CD14-positive monocyte (primary cell): ENCODE data around the gene RSPRY1. TPM values are rescaled to one million over a fixed set of nuclear protein-coding genes. Genes with fewer than 3 reads are reported as not detected.

Experiments
- DNase-seq, 3 donors: peaks; one replicate each; pipeline ENCODE4 v3.0.0-alpha.2; 2011 to 2022
- H2AFZ ChIP-seq: 2 replicates; pipeline ENCODE4 v1.6.0; 2012; ENCODE audit warnings: mild to moderate bottlenecking, low read depth, low read length, inconsistent platforms; ENCODE audit not compliant: insufficient read depth, poor library complexity, severe bottlenecking
- H3K27ac ChIP-seq, 2 donors: 1 replicate in 1 of 2; 2 replicates in 1 of 2; pipeline ENCODE4 v1.5.1; 2012 to 2013; ENCODE audit warnings: low read length in 2 of 2, control low read depth in 1 of 2, inconsistent platforms in 1 of 2, low read depth in 1 of 2, mild to moderate bottlenecking in 1 of 2
- H3K27me3 ChIP-seq, 2 donors: one replicate each; pipeline versions ENCODE4 v1.6.0 to v1.6.1; 2011 to 2013; ENCODE audit warnings: low read length in 2 of 2; ENCODE audit not compliant: control insufficient read depth in 2 of 2, insufficient read depth in 2 of 2
- H3K36me3 ChIP-seq, 2 donors: replicated peaks in 1 of 2; 1 replicate in 1 of 2; 2 replicates in 1 of 2; pipeline versions ENCODE4 v1.5.1 to v1.6.1; 2012 to 2013; ENCODE audit warnings: low read length in 2 of 2, control low read depth in 1 of 2, inconsistent platforms in 1 of 2, mild to moderate bottlenecking in 1 of 2; ENCODE audit not compliant: insufficient read depth in 2 of 2, control insufficient read depth in 1 of 2
- H3K4me1 ChIP-seq, 2 donors: 1 replicate in 1 of 2; 2 replicates in 1 of 2; pipeline versions ENCODE4 v1.5.1 to v1.6.1; 2012 to 2013; ENCODE audit warnings: low read length in 2 of 2, control low read depth in 1 of 2, inconsistent platforms in 1 of 2, mild to moderate bottlenecking in 1 of 2, moderate library complexity in 1 of 2; ENCODE audit not compliant: insufficient read depth in 2 of 2, control insufficient read depth in 1 of 2
- H3K4me2 ChIP-seq: replicated peaks from 2 replicates; pipeline ENCODE3; 2012; ENCODE audit warnings: low read length, moderate library complexity, mild to moderate bottlenecking; ENCODE audit not compliant: poor library complexity, severe bottlenecking; ENCODE audit errors: extremely low read depth
- H3K4me3 ChIP-seq, 3 experiments: fragments of 200-600 bp in 1 of 3; sonication (generic) in 1 of 3; replicated peaks in 1 of 3; 1 replicate in 2 of 3; 2 replicates in 1 of 3; pipeline ENCODE4 v1.5.1; 2011 to 2013; ENCODE audit warnings: low read length in 3 of 3, mild to moderate bottlenecking in 3 of 3, control low read depth in 2 of 3, low read depth in 2 of 3, inconsistent platforms in 1 of 3, moderate library complexity in 1 of 3
- H3K79me2 ChIP-seq: 2 replicates; pipeline ENCODE4 v1.6.0; 2012; ENCODE audit warnings: mild to moderate bottlenecking, control low read depth, inconsistent platforms, low read length, moderate library complexity; ENCODE audit not compliant: insufficient read depth
- H3K9ac ChIP-seq: 2 replicates; pipeline ENCODE4 v1.6.0; 2017; ENCODE audit warnings: low read length, mild to moderate bottlenecking; ENCODE audit not compliant: insufficient read depth, poor library complexity, severe bottlenecking
- H3K9me3 ChIP-seq, 2 donors: replicated peaks in 1 of 2; 1 replicate in 1 of 2; 2 replicates in 1 of 2; pipeline versions ENCODE4 v1.5.1 to v1.6.1; 2012 to 2013; ENCODE audit warnings: low read length in 2 of 2, control low read depth in 1 of 2; ENCODE audit not compliant: control insufficient read depth in 1 of 2, insufficient read depth in 1 of 2
- H4K20me1 ChIP-seq: 2 replicates; pipeline ENCODE4 v1.6.0; 2012; ENCODE audit warnings: mild to moderate bottlenecking, low read length, control low read depth, moderate library complexity; ENCODE audit not compliant: insufficient read depth
- H3K27ac Mint-ChIP-seq, 7 donors: one replicate each; pipeline ENCODE4 v1.8.0; 2020; ENCODE audit warnings: mild to moderate bottlenecking in 7 of 7, mixed read lengths in 7 of 7, moderate library complexity in 6 of 7, inconsistent platforms in 2 of 7
- H3K27me3 Mint-ChIP-seq, 3 donors: one replicate each; pipeline ENCODE4 v1.8.0; 2021 to 2022; ENCODE audit warnings: low read depth in 3 of 3, mild to moderate bottlenecking in 3 of 3, mixed read lengths in 3 of 3, moderate library complexity in 3 of 3, inconsistent platforms in 1 of 3
- H3K36me3 Mint-ChIP-seq, 2 donors: one replicate each; pipeline ENCODE4 v1.8.0; 2020; ENCODE audit warnings: mixed read lengths in 2 of 2, inconsistent platforms in 1 of 2, mild to moderate bottlenecking in 1 of 2
- H3K4me1 Mint-ChIP-seq: one replicate; pipeline ENCODE4 v1.8.0; 2020; ENCODE audit warnings: mild to moderate bottlenecking, mixed read lengths
- H3K4me3 Mint-ChIP-seq, 2 donors: one replicate each; pipeline ENCODE4 v1.8.0; 2020; ENCODE audit warnings: mild to moderate bottlenecking in 2 of 2, mixed read lengths in 2 of 2, moderate library complexity in 1 of 2
- H3K9me3 Mint-ChIP-seq, 7 donors: one replicate each; pipeline ENCODE4 v1.8.0; 2020 to 2022; ENCODE audit warnings: mixed read lengths in 7 of 7, mild to moderate bottlenecking in 6 of 7, moderate library complexity in 6 of 7, inconsistent platforms in 2 of 7
- WGBS: methylation state at CpG from one replicate; pipeline ENCODE4 v1.1.5; 2013; ENCODE audit warnings: missing lambda C conversion rate; ENCODE audit not compliant: insufficient coverage; 5-methylcytosine and 5-hydroxymethylcytosine counted together
- intact Hi-C, 2 donors: fragments of 100-400 bp; cut with micrococcal nuclease; formaldehyde crosslinking; loops; one replicate each; pipeline versions ENCODE4 v1.15.0 to v1.15.1; 2023
- polyA plus RNA-seq, 3 donors: library from polyadenylated mRNA; depleted of rRNA in 1 of 3; unstranded in 2 of 3; stranded (reverse) in 1 of 3; fragments of 300-500 nt in 2 of 3; fragments of >200 nt in 1 of 3; fragmentation: Illumina TruSeq in 2 of 3; gene quantifications; 1 replicate in 2 of 3; 2 replicates in 1 of 3; pipeline ENCODE4 v1.2.3, GENCODE V29; 2012 to 2021
- TF ChIP-seq, protein P1 (sequence below): fragments of 200-600 bp; IDR thresholded peaks from one replicate; pipeline ENCODE4 v1.8.0; 2022; ENCODE audit warnings: antibody characterized with exemption, mild to moderate bottlenecking

RSPRY1 gene
- polyA plus RNA-seq, 3 donors: 15.7 to 28.3 (median 21.3) TPM

GRCh38 chr16:57271063-57271345 lies 84.9 kb downstream of the RSPRY1 start:
- Histone ChIP-seq H3K27me3 (no peaks in the 10 kb centered on the region), H3K79me2 (no peaks in the 10 kb centered on the region), H3K4me3 (no peak overlapping the region), H3K4me1 (peaks cover 14 to 23% of the 10 kb centered on the region in 2 donors), H2AFZ (no peak overlapping the region), H4K20me1 (no peaks in the 10 kb centered on the region), H3K9ac (no peak overlapping the region), H3K36me3 (no peaks in the 10 kb centered on the region), H3K27ac (no peak overlapping the region), H3K9me3 (no peaks in the 10 kb centered on the region), H3K4me2 (no peak overlapping the region)
- no peaks in the 10 kb centered on the region for H3K9me3 Mint-ChIP-seq
- DNase-seq: no peak
- no peak overlapping the region for H3K4me3 Mint-ChIP-seq
- peaks cover 22% of the 10 kb centered on the region for H3K4me1 Mint-ChIP-seq
- peaks cover 0 to 8% (median 5%) of the 10 kb centered on the region in 3 donors for H3K27me3 Mint-ChIP-seq
- WGBS: 96% methylated on average over 6 of the region's 7 CpGs
- intact Hi-C loops: no loop called here
- H3K36me3 Mint-ChIP-seq: no peaks in the 10 kb centered on the region
- TF ChIP-seq, protein P1, sequence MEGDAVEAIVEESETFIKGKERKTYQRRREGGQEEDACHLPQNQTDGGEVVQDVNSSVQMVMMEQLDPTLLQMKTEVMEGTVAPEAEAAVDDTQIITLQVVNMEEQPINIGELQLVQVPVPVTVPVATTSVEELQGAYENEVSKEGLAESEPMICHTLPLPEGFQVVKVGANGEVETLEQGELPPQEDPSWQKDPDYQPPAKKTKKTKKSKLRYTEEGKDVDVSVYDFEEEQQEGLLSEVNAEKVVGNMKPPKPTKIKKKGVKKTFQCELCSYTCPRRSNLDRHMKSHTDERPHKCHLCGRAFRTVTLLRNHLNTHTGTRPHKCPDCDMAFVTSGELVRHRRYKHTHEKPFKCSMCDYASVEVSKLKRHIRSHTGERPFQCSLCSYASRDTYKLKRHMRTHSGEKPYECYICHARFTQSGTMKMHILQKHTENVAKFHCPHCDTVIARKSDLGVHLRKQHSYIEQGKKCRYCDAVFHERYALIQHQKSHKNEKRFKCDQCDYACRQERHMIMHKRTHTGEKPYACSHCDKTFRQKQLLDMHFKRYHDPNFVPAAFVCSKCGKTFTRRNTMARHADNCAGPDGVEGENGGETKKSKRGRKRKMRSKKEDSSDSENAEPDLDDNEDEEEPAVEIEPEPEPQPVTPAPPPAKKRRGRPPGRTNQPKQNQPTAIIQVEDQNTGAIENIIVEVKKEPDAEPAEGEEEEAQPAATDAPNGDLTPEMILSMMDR: no peak
- H3K27ac Mint-ChIP-seq: no peak overlapping the region

- Mint-ChIP-seq H3K27me3 (peaks cover 0 to 8% (median 5%) of the 10 kb centered on the region in 3 donors), H3K4me3 (no peak overlapping the region), H3K9me3 (no peaks in the 10 kb centered on the region), H3K4me1 (peaks cover 32% of the 10 kb centered on the region), H3K27ac (peak overlapping the region in 1 of 7 donors; percentile 30), H3K36me3 (no peaks in the 10 kb centered on the region)
- intact Hi-C loops: no loop called here
- Histone ChIP-seq H3K9me3 (no peaks in the 10 kb centered on the region), H3K27ac (no peak overlapping the region), H3K9ac (no peak overlapping the region), H3K36me3 (no peaks in the 10 kb centered on the region), H3K79me2 (no peaks in the 10 kb centered on the region), H3K4me1 (peaks cover 24 to 33% of the 10 kb centered on the region in 2 donors), H4K20me1 (no peaks in the 10 kb centered on the region), H2AFZ (no peak overlapping the region), H3K27me3 (no peaks in the 10 kb centered on the region), H3K4me2 (no peak overlapping the region), H3K4me3 (no peak overlapping the region)
- 95% methylated on average over 3 of the region's 5 CpGs for WGBS
- TF ChIP-seq, protein P1: no peak
- DNase-seq: no peak
Observed at GRCh38 chr16:57271867-57272495, 85.9 kb downstream of the RSPRY1 start.
